MM.1S (cell line): Measurements from ENCODE around the gene FOXK2.
"Not testable (repeated sequence)": the region's sequence is repeated elsewhere in the genome, so short reads cannot be mapped to it uniquely, and the experiment has no call there.

ENCODE experiments used
- DNase-seq: peaks from one replicate; pipeline ENCODE4 v3.0.0-alpha.2; 2015
- H2AFZ ChIP-seq: fragments of 300-600 bp; sonication (generic); 2 replicates; pipeline ENCODE4 v1.6.0; 2016; ENCODE audit warnings: antibody characterized with exemption, low read length
- H3F3A ChIP-seq: fragments of 300-600 bp; sonication (generic); 2 replicates; pipeline ENCODE4 v1.6.1; 2016; ENCODE audit warnings: mild to moderate bottlenecking, antibody characterized with exemption, low read length, moderate library complexity, mixed read lengths; ENCODE audit not compliant: insufficient read depth
- H3K27ac ChIP-seq: fragments of 300-600 bp; sonication (generic); 2 replicates; pipeline ENCODE4 v1.5.1; 2016; ENCODE audit warnings: mild to moderate bottlenecking, low read length
- H3K27me3 ChIP-seq: fragments of 300-600 bp; sonication (generic); replicated peaks from 2 replicates; pipeline ENCODE4 v1.6.0; 2016; ENCODE audit warnings: low read length; ENCODE audit not compliant: insufficient read depth
- H3K36me3 ChIP-seq: fragments of 300-600 bp; sonication (generic); replicated peaks from 2 replicates; pipeline ENCODE4 v1.6.1; 2016; ENCODE audit warnings: mild to moderate bottlenecking, low read length, mixed read lengths; ENCODE audit not compliant: insufficient read depth
- H3K4me1 ChIP-seq: fragments of 300-600 bp; sonication (generic); 2 replicates; pipeline ENCODE4 v1.6.1; 2016; ENCODE audit warnings: low read length, mixed read lengths
- H3K4me2 ChIP-seq: fragments of 300-600 bp; sonication (generic); 2 replicates; pipeline ENCODE4 v1.6.0; 2016; ENCODE audit warnings: low read depth, low read length
- H3K4me3 ChIP-seq: fragments of 300-600 bp; sonication (generic); 2 replicates; pipeline ENCODE4 v1.5.1; 2016; ENCODE audit warnings: low read length, mixed read lengths
- H3K79me2 ChIP-seq: fragments of 300-600 bp; sonication (generic); 2 replicates; pipeline ENCODE4 v1.6.1; 2016; ENCODE audit warnings: mixed run types, low read length, mixed read lengths
- H3K9ac ChIP-seq: fragments of 300-600 bp; sonication (generic); 2 replicates; pipeline ENCODE4 v1.6.1; 2016; ENCODE audit warnings: low read length, mixed read lengths
- H3K9me2 ChIP-seq: fragments of 300-600 bp; sonication (generic); replicated peaks from 2 replicates; pipeline ENCODE4 v1.6.1; 2016; ENCODE audit warnings: mild to moderate bottlenecking, low read length, mixed read lengths; ENCODE audit not compliant: insufficient read depth
- H3K9me3 ChIP-seq: fragments of 300-600 bp; sonication (generic); replicated peaks from 2 replicates; pipeline ENCODE4 v1.6.1; 2016; ENCODE audit warnings: mild to moderate bottlenecking, low read length, mixed read lengths; ENCODE audit not compliant: insufficient read depth
- H4K20me1 ChIP-seq: fragments of 300-600 bp; sonication (generic); 2 replicates; pipeline ENCODE4 v1.6.1; 2016; ENCODE audit warnings: mild to moderate bottlenecking, low read length, moderate library complexity, mixed read lengths; ENCODE audit not compliant: insufficient read depth
- CTCF ChIP-seq: fragments of 300-600 bp; sonication (generic); IDR thresholded peaks from 2 replicates; pipeline ENCODE4 v1.5.1; 2016; ENCODE audit warnings: antibody characterized with exemption, low read length, mixed read lengths
- EZH2 ChIP-seq: fragments of 300-600 bp; sonication (generic); optimal IDR thresholded peaks from 2 replicates; pipeline ENCODE3; 2017; ENCODE audit warnings: low read depth, mild to moderate bottlenecking, antibody characterized with exemption, low read length, mixed read lengths
- EZH2phosphoT487 ChIP-seq: fragments of 300-600 bp; sonication (generic); IDR thresholded peaks from 2 replicates; pipeline ENCODE4 v1.6.1; 2018; ENCODE audit warnings: antibody characterized with exemption, low read length

Gene FOXK2

GRCh38 chr17:82560252-82560642 is 40.7 kb downstream of the FOXK2 start:
- no peaks in the 10 kb centered on the region for H3K9me3 ChIP-seq
- H4K20me1 ChIP-seq, result peaks cover 46% of the 10 kb centered on the region
- H3K27me3 ChIP-seq, result no peaks in the 10 kb centered on the region
- no peaks in the 10 kb centered on the region for H3K4me1 ChIP-seq
- H3K79me2 ChIP-seq, result peaks cover 96% of the 10 kb centered on the region
- TF ChIP-seq CTCF (no peak), EZH2 (no peak), EZH2phosphoT487 (no peak)
- H3K9ac ChIP-seq, result no peak overlapping the region
- H3K9me2 ChIP-seq, result no peaks in the 10 kb centered on the region
- 0 out of 2 replicates have a peak, but pooled peaks cover 3% of the 10 kb centered on the region for H3F3A ChIP-seq
- no peak for DNase-seq
- H3K36me3 ChIP-seq, result no peaks in the 10 kb centered on the region
- no peak overlapping the region for H3K4me3 ChIP-seq
- H3K27ac ChIP-seq, result no peak overlapping the region
- H2AFZ ChIP-seq, result no peak overlapping the region
- H3K4me2 ChIP-seq, result no peak overlapping the region

GRCh38 chr17:82560802-82561428 is 41.4 kb downstream of the FOXK2 start:
- no peak overlapping the region for H3K9ac ChIP-seq
- H4K20me1 ChIP-seq, result peaks cover 44% of the 10 kb centered on the region

GRCh38 chr17:82561429-82562035 is 42.0 kb downstream of the FOXK2 start:
- Histone ChIP-seq H3K9ac (no peak overlapping the region), H3K79me2 (peaks cover 96% of the 10 kb centered on the region), H3K4me3 (no peak overlapping the region), H3K27ac (no peak overlapping the region), H3K4me1 (no peaks in the 10 kb centered on the region), H4K20me1 (peaks cover 44% of the 10 kb centered on the region), H3K27me3 (no peaks in the 10 kb centered on the region), H3K9me2 (no peaks in the 10 kb centered on the region), H2AFZ (no peak overlapping the region), H3K36me3 (no peaks in the 10 kb centered on the region), H3F3A (0 out of 2 replicates have a peak, but pooled peaks cover 3% of the 10 kb centered on the region), H3K4me2 (no peak overlapping the region), H3K9me3 (no peaks in the 10 kb centered on the region)
- TF ChIP-seq CTCF (no peak), EZH2phosphoT487 (no peak), EZH2 (no peak)
- DNase-seq, result no peak

More at GRCh38 chr17:82560802-82561428, 41.4 kb downstream of the FOXK2 start:
- H3K4me3 ChIP-seq, result no peak overlapping the region
- TF ChIP-seq EZH2 (no peak), EZH2phosphoT487 (no peak), CTCF (no peak)
- no peaks in the 10 kb centered on the region for H3K36me3 ChIP-seq
- H3F3A ChIP-seq, result 0 out of 2 replicates have a peak, but pooled peaks cover 3% of the 10 kb centered on the region
- no peaks in the 10 kb centered on the region for H3K9me2 ChIP-seq
- no peak overlapping the region for H2AFZ ChIP-seq
- peaks cover 96% of the 10 kb centered on the region for H3K79me2 ChIP-seq
- H3K4me1 ChIP-seq, result no peaks in the 10 kb centered on the region
- no peak overlapping the region for H3K27ac ChIP-seq
- no peak overlapping the region for H3K4me2 ChIP-seq
- no peaks in the 10 kb centered on the region for H3K27me3 ChIP-seq
- H3K9me3 ChIP-seq, result no peaks in the 10 kb centered on the region
- DNase-seq, result no peak

GRCh38 chr17:82562718-82563220 is 43.2 kb downstream of the FOXK2 start:
- H3K9me3 ChIP-seq, H3K9me2 ChIP-seq, H3K27me3 ChIP-seq, H2AFZ ChIP-seq, H3K27ac ChIP-seq, H3K36me3 ChIP-seq, H3K4me1 ChIP-seq, H3K4me2 ChIP-seq, DNase-seq, H3K4me3 ChIP-seq, H3K9ac ChIP-seq, H3F3A ChIP-seq: not testable (repeated sequence)
- H3K79me2 ChIP-seq, result peaks cover 100% of the 10 kb centered on the region
- peaks cover 41% of the 10 kb centered on the region for H4K20me1 ChIP-seq
